Ovary (tissue), 9 donors: ENCODE measurements around the gene MCM9. TPM values are rescaled to one million over a fixed set of nuclear protein-coding genes. Genes with fewer than 3 reads are reported as not detected.
"Not testable (repeated sequence)": the region's sequence is repeated elsewhere in the genome, so short reads cannot be mapped to it uniquely, and the experiment has no call there.

Source experiments
- DNase-seq, 5 donors: peaks; one replicate each; pipeline ENCODE4 v3.0.0-alpha.2; 2019 to 2020
- H3K27ac ChIP-seq, 2 donors: fragments of 200-600 bp; one replicate each; pipeline versions ENCODE4 v1.5.1 to v1.8.0; 2019 to 2022
- H3K27me3 ChIP-seq: fragments of 200-600 bp; one replicate; pipeline ENCODE4 v1.8.0; 2022
- H3K36me3 ChIP-seq: fragments of 200-600 bp; sonication (generic); one replicate; pipeline ENCODE4 v1.5.1; 2019
- H3K4me1 ChIP-seq: one replicate; pipeline ENCODE4 v1.8.1; 2013; ENCODE audit warnings: mild to moderate bottlenecking, moderate library complexity; ENCODE audit not compliant: insufficient read depth
- H3K4me3 ChIP-seq: fragments of 200-600 bp; sonication (generic); one replicate; pipeline ENCODE4 v1.5.1; 2017
- H3K9me3 ChIP-seq, 2 donors: fragments of 200-600 bp in 1 of 2; sonication (generic) in 1 of 2; one replicate each; pipeline versions ENCODE4 v1.5.1 to v1.8.1; 2013 to 2019; ENCODE audit warnings: mild to moderate bottlenecking in 1 of 2, moderate library complexity in 1 of 2
- EP300 ChIP-seq: sonication (generic); formaldehyde crosslinking; IDR thresholded peaks from one replicate; pipeline ENCODE4 v1.6.1; 2017; ENCODE audit warnings: antibody characterized with exemption
- POLR2A ChIP-seq: fragments of 450-650 bp; IDR thresholded peaks from one replicate; pipeline ENCODE4 v1.6.1; 2017; ENCODE audit warnings: antibody characterized with exemption, mild to moderate bottlenecking, moderate library complexity
- WGBS, 3 donors: extraction: QIAGEN DNeasy Blood & Tissue Kit in 1 of 3; methylation state at CpG; one replicate each; pipeline versions ENCODE4 v1.1.5 to v1.1.7; 2013 to 2017; 5-methylcytosine and 5-hydroxymethylcytosine counted together
- intact Hi-C, 4 donors: fragments of 100-400 bp; cut with DNase I; formaldehyde crosslinking; loops; one replicate each; pipeline versions ENCODE4 v1.11.0 to v1.15.1; 2022 to 2023
- polyA plus RNA-seq, 2 donors: library from polyadenylated mRNA; stranded (reverse); fragments of 200-250 nt in 1 of 2; fragments of 350-450 nt in 1 of 2; fragmentation: Illumina TruSeq in 1 of 2; extraction: RNeasy Lipid Tissue Mini Kit (QIAGEN cat#74804) in 1 of 2; gene quantifications; one replicate each; pipeline ENCODE4 v1.2.3, GENCODE V29; 2013 to 2014
- total RNA-seq, 7 donors: library from RNA; depleted of rRNA in 2 of 7; stranded (reverse); fragments of >200 nt in 2 of 7; fragmentation: NEBNext Ultra II Directional in 3 of 7; extraction: Animal tissue kit (Norgen Biotek cat#: 25700) in 3 of 7; gene quantifications; one replicate each; pipeline versions ENCODE4 v1.1.0 to v1.2.4, GENCODE V29; 2016 to 2023
- TF ChIP-seq, protein P1 (sequence below), 3 donors: fragments of 450-650 bp in 2 of 3; fragments of 200-600 bp in 1 of 3; IDR thresholded peaks; one replicate each; pipeline versions ENCODE4 v1.5.1 to v1.8.0; 2016 to 2022; ENCODE audit warnings: antibody characterized with exemption in 3 of 3, mild to moderate bottlenecking in 1 of 3
- donor health status: DM: no; HTN: no; CAD: no; lungs with moderate emphysema.
- donor health status: DM: no; HTN: no; CAD: no.
- donor health status: Bipolar disorder and iron deficiency.
- donor health status: DM: yes; HTN: yes; CAD: no.
- donor health status: DM: no; HTN: no; CAD: no.
- donor health status: DM: yes; HTN: yes; CAD: no.

Gene MCM9
- total and polyA plus RNA-seq, 9 donors = 5.5 to 17.5 (median 11.2) TPM

DNA sequence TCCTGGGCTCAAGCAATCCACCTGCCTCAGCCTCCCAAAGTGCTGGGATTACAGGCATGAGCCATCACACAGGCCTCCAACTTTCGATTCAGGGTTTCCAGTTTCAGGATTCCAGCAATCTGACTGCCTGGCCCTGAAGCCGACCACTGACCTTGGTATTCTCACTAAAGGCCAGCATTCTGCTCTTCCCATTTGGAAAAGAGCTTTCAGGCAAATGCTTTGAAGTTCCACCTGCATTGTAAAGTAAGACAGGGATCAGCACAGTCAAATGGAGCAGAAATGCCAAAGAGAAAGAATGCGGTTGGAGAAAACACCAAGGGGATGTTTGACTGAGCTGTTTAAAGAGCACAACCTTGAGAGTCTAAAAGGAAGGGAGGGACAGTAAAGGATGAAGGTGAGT, 166.5 kb downstream of the MCM9 start:
- intact Hi-C loops = no loop called here
- Histone ChIP-seq H3K27ac (no peak overlapping the region), H3K36me3 (no peaks in the 10 kb centered on the region), H3K9me3 (no peaks in the 10 kb centered on the region), H3K4me1 (no peaks in the 10 kb centered on the region), H3K4me3 (no peak overlapping the region), H3K27me3 (no peaks in the 10 kb centered on the region)
- no peak for DNase-seq
- WGBS, 3 donors = 55 to 59% (median 58%) methylated on average over 3 of the region's 3 CpGs
- TF ChIP-seq, protein P1, sequence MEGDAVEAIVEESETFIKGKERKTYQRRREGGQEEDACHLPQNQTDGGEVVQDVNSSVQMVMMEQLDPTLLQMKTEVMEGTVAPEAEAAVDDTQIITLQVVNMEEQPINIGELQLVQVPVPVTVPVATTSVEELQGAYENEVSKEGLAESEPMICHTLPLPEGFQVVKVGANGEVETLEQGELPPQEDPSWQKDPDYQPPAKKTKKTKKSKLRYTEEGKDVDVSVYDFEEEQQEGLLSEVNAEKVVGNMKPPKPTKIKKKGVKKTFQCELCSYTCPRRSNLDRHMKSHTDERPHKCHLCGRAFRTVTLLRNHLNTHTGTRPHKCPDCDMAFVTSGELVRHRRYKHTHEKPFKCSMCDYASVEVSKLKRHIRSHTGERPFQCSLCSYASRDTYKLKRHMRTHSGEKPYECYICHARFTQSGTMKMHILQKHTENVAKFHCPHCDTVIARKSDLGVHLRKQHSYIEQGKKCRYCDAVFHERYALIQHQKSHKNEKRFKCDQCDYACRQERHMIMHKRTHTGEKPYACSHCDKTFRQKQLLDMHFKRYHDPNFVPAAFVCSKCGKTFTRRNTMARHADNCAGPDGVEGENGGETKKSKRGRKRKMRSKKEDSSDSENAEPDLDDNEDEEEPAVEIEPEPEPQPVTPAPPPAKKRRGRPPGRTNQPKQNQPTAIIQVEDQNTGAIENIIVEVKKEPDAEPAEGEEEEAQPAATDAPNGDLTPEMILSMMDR (IDR thresholded peaks at IDR 0.05) = no peak
- TF ChIP-seq POLR2A = no peak
- no peak for TF ChIP-seq EP300

- WGBS, 3 donors = 92 to 96% (median 95%) methylated on average over 2 of the region's 2 CpGs
- H3K4me3 ChIP-seq, DNase-seq, intact Hi-C loops, H3K27me3 ChIP-seq, H3K4me1 ChIP-seq, H3K9me3 ChIP-seq, H3K27ac ChIP-seq, H3K36me3 ChIP-seq: not testable (repeated sequence)
Measured at GRCh38 chr6:118765316-118765715, 169.6 kb downstream of the MCM9 start.

DNA sequence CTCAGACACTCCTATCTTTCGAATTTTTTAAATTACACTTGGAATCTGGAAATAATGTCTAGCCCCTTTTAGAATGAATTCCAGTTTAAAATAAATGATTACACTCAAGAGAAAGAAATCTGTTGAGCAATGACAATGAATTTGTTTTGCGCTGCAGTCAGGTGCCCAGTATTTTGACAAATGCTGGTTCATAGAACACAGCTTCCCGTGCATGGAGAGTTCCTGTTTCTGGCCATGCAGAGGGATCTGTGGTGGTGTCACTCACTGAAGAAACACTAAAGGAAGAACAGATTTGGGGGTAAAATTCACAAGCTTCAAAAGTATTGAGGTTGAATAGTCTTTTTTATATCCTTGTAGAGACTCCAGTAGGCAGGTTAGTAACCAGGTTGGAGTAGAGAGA, 170.2 kb downstream of the MCM9 start:
- H3K4me3 ChIP-seq = no peak overlapping the region
- H3K9me3 ChIP-seq = no peaks in the 10 kb centered on the region
- no peaks in the 10 kb centered on the region for H3K27me3 ChIP-seq
- intact Hi-C loops = no loop called here
- DNase-seq = no peak
- 59 to 61% (median 59%) methylated on average over 3 of the region's 3 CpGs for WGBS, 3 donors
- no peak for TF ChIP-seq POLR2A
- TF ChIP-seq, protein P1 (IDR thresholded peaks at IDR 0.05) = no peak
- TF ChIP-seq EP300 = no peak
- H3K36me3 ChIP-seq = no peaks in the 10 kb centered on the region
- H3K27ac ChIP-seq = no peak overlapping the region
- H3K4me1 ChIP-seq = no peaks in the 10 kb centered on the region

Other genes starting within 250 kb of the MCM9 start
- 10 to 100 TPM in 6 of 7 donors, 1 to 10 TPM in 1; 9.9 to 30.7 (median 23.9) TPM for gene ASF1A, start 41.0 kb downstream of the MCM9 start, total RNA-seq
- 10 to 100 TPM; 16.7 to 19.4 TPM for gene ASF1A, start 41.0 kb downstream of the MCM9 start, polyA plus RNA-seq
- 10 to 100 TPM in 3 of 7 donors, 1 to 10 TPM in 4; 5.4 to 10.8 (median 9.5) TPM for gene FAM184A, start 143.5 kb upstream of the MCM9 start, total RNA-seq
- 1 to 10 TPM; 2.8 to 3.6 TPM for gene FAM184A, start 143.5 kb upstream of the MCM9 start, polyA plus RNA-seq